GM21786 (cell line): ENCODE data around the gene MTERF4.
"Not testable (repeated sequence)": the region's sequence is repeated elsewhere in the genome, so short reads cannot be mapped to it uniquely, and the experiment has no call there.

Experiments
- ATAC-seq: cut with Tn5 transposase; IDR thresholded peaks from one replicate; pipeline ENCODE4 v1.9.1; 2021; ENCODE audit not compliant: unreplicated experiment

The MTERF4 gene

GRCh38 chr2:241112046-241112445 lies 10.0 kb upstream of the MTERF4 start:
- no peak for ATAC-seq

GRCh38 chr2:241111440-241111805 lies 9.3 kb upstream of the MTERF4 start:
- ATAC-seq: peak; percentile 41

DNA sequence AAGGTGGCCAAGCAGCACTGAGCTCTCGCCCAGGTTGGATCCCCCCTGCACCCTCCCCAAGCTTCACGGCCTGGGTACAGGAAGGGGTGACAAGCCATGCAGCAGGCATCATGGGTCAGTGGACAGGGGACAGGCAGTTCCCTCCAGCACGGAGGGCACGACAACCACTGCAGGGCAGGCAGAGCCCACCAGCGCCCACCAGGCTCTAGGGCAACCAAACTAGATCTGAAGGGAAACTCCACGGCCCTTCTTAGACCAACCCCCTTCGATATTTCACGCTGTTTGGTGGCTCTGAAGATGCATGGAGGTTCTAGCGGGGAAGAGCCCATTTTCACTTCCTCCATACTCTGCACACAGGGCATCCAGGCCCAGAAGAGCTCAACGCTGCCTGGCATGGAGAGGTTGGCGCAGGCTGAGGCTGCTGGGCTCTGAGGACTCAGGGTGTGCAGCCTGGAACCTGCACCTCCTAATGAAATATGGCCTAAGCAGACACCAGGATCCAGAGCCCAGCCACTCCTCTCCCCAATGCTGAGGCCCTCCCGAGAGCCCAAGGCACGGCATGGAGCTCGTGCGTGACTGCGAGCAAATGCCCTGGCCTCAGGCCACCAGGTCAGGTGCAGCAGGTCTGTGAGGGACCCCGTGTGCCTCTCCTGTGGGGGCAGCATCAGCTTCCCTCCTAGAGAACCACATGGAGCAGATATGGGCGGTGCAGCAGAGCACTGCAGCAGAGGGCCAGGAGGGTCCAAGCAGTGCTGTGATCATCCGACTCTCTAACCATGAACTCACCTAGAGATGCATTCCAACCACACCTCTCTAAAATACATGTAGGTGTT lies 8.7 kb upstream of the MTERF4 start:
- ATAC-seq: peak; percentile 40

- no peak for ATAC-seq
Observed at GRCh38 chr2:241110089-241110606, 8.1 kb upstream of the MTERF4 start.

DNA sequence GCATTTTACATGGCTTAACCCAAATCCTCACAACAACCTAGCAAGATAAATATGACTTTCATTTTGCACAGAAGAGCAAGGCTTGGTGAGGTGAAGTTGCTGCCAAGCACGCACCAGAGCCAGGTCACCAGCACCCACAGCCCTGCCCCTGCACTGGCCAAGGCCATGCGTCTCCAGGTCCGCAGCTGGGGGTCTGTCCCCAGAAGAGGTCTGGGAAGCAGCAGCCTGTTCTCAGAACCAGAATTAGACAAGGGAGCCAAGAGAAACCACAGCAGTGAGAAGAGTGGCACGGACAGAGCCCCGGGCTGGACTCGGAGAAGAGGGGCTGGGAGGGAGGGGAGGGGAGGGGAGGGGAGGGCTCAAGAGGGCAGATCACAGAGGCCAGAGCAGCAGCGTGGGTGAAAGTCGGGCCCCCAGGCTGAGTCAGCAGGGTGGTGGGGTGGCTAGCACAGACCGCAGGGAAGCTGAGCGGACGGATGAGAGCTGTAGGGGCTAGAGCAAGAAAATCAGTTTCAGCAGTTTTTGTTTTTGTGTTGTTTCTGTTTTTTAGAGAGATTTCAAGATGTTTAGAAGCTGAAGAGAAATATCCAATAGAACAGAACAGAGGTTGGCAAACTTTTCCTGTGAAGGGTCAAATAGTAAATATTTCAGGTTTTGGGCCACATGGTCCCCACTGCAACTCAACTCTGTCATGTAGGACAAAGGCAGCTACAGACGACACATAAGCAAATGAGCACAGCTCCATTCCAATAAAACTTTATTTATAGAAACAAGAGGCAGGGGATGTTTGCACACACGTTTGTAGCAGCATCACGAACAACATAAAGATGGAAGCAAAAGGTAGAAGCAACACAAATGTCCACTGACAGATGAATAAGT lies 7.4 kb upstream of the MTERF4 start:
- no peak for ATAC-seq

DNA sequence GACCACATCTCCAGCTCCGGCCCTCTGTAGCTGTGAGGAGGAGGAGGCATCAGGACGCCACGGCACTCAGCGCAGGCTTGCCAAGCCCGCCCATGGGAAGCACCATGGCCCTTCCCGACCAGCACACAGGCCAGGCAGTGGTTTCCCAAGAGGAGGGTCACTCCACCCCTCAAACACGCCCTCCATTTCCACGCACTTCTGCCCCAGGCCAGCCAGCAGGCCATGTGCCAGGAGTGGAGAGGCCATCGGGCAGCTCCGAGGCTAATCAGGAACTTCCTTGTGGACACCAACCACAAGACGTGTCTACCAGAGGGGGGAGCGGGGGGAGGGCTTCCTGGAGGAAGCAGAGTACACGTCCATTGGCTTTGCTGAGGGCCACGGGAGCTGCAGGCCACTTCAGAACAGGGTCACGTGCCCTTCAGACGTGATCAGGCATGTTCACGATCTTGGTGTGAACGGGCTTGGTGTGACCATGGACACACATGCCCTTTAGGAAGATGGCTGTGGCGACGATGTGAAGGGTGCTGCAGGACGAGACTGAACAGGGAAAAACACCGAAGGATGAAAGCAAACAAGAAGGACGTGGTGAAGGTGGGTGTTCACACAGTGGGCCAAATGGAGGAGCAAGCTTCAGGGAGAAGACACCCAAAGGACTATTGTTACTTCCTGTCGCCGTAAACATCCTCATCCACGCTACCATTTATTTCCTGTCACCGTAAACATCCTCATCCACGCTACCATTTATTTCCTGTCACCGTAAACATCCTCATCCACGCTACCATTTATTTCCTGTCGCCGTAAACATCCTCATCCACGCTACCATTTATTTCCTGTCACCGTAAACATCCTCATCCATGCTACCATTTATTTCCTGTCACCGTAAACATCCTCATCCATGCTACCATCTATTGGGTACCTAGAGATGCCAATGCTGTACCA lies 6.5 kb upstream of the MTERF4 start:
- ATAC-seq: no peak

DNA sequence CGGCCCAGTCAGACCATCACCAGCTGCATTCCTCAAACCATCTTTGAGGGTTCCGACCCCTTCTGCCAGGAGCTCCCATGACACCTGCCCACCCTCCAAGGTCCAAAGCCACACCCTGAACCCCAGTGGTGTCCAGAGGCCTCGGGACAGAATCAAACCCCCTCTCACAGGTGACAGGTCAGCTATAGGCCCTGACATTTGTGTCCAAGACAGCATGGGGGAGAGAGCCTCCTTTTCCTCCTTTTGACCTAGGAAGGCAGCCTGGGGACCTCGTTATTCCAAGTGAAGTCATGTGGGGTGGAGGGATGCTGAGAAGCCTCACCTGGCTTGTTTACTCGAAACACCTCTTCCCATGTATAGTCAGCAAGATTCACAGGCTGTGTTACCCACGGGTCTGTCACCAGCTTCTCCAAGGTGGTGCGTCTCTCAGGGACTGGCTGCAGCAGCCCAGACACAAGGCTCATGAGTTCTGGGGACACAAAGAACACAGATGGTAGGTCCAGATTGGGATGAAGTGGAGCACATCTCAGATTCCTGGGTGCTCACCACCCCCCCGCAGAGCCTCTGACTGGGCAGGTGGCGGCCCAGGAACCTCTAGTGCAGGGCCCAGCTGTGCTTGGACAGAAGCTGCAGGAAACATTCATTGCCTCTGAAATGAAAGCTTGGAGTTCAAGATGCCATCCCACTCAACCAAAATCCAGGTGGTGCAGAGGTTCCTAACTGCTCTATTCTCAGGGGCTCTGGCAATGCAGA lies 5.1 kb upstream of the MTERF4 start:
- no peak for ATAC-seq

- ATAC-seq: no peak
Observed at GRCh38 chr2:241105641-241106040, 3.6 kb upstream of the MTERF4 start.

- not testable (repeated sequence) for ATAC-seq
Observed at GRCh38 chr2:241104611-241105010, 2.5 kb upstream of the MTERF4 start.

GRCh38 chr2:241103176-241103595 lies 1.1 kb upstream of the MTERF4 start:
- ATAC-seq: no peak

- no peak for ATAC-seq
Observed at GRCh38 chr2:241099246-241099645, 2.8 kb downstream of the MTERF4 start.

DNA sequence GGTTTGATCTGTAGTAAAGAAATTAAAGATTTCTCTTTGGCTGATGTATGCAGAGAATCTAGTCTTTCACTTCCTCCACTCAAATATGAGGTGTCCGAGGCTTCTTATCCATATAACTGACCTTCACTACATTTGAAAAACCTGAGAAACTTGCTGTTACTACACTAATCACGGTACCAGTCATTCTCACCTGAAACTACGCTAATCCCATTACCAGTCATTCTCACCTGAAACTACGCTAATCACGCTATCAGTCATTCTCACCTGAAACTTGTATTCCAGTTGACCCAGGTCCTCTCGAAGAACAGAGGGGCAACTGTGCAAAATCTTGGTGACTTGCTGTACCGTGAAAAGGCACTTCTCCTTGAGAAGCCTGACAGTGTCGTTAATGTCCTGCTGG lies 5.1 kb downstream of the MTERF4 start:
- no peak for ATAC-seq

- no peak for ATAC-seq
Observed at GRCh38 chr2:241095594-241096290, 6.3 kb downstream of the MTERF4 start.

DNA sequence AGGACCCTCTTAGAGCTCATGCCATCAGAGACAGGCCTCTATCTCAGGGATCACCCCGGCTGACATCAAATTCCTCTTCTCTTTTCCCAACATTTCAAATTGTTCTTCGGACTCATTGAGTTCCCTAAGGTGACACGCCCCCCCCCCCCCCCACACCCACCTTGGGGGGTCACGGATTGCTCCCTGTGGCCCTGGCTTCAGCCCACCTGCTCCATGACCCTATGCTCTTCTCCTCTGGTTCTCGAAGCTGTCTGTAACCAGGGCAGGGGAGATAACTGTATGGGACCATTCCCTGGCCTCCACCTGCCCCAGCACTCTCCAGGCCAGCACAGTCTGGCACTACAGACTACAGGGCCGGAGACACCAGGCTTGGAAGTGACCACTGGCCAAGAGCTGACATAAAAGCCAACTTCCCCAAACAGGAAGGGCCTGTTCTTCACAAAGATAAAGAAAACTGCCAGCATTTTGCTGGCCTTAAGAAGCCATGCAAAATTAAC lies 7.1 kb downstream of the MTERF4 start:
- ATAC-seq: no peak

- ATAC-seq: no peak
Observed at GRCh38 chr2:241094172-241094571, 7.9 kb downstream of the MTERF4 start.

DNA sequence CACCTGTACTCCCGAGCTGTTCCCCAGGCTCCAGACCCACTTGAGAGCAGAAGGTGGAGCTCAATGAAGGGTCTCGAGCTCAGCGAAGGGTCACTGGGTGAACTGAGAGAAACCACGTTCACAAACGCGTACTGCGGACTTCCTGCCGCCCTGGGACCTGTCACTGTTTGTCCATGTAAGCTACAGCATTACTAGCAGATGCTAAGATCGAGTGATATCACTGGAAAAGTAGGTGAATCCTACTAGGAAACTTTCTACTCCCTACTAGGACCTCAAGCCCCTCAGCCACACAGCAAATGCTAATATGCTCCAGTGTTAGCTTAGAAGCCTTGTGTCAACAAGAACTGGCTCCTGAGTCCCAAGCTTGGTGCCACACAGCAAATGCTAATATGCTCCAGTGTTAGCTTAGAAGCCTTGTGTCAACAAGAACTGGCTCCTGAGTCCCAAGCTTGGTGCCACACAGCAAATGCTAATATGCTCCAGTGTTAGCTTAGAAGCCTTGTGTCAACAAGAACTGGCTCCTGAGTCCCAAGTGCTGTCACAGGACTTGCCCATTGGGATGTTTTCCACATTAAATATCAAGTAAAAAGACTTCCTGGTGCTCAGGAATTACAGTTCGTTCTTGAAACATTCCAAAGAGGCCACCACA lies 8.8 kb downstream of the MTERF4 start:
- not testable (repeated sequence) for ATAC-seq

DNA sequence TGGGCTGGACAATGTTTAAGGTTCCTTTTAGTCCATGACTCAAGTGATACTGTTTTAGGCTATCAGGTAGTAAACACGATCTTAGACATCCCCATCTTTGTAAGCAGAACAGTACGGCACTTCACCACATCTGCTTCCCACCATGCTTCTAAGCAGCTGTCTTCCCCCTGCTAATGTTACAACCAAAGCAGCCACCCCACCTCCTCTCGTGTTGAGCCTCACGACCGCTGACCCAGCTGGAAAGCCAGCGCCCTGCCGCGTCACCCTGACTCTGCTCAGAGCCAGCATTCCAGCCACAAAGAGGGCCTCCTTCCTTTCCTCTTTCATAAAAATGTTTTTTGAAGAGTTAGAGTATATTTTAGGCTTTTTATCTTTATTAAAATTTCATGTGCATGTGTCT lies 9.4 kb downstream of the MTERF4 start:
- no peak for ATAC-seq

DNA sequence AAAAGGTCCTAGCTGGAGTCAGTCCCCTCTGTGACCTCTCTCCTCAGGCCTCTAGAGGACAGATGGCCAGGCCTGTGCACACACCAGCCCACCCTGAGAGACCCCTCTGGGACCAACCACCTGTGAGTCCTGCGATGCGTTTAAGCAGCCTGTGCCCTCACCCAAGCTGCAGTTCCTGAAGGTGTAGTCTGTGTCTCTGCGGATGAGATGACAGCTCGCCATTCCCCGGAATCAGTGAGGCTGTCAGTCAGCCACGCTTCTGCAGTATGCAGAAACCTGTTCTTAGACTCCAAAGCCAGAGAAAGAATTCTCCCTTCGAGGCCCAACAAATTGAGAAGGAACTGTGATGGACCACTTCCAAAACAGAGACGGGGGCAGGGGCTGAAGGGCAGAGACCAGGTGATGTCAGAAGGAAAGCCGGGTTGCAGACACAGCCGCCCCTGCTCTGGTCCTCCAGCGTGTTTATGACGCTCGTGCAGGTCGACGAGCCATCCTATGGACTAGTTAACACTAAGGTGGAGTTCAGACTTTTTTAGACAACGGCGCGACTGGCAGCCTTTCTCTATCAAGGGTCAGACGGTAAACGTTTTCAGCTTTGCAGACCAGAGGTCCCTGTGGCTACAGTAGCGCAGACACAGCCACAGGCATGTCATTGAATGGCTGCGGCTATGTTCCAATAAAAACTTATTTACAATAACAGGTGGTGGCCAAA lies 10.2 kb downstream of the MTERF4 start:
- no peak for ATAC-seq
